Stomach (tissue), 4 donors: ENCODE results near the gene GJB1.

ENCODE experiments used
- POLR2A ChIP-seq, 4 donors: fragments of 450-650 bp; IDR thresholded peaks; one replicate each; pipeline ENCODE4 v1.6.1; 2016; ENCODE audit warnings: antibody characterized with exemption in 4 of 4, control low read depth in 2 of 4, mild to moderate bottlenecking in 1 of 4, moderate library complexity in 1 of 4
- TF ChIP-seq, protein P1 (sequence below), 7 experiments: fragments of 450-650 bp in 4 of 7; fragments of 200-600 bp in 3 of 7; sonication (generic) in 3 of 7; IDR thresholded peaks; one replicate each; pipeline ENCODE4 v1.5.1; 2016 to 2019; ENCODE audit warnings: antibody characterized with exemption in 7 of 7, control low read depth in 2 of 7, mild to moderate bottlenecking in 1 of 7

DNA sequence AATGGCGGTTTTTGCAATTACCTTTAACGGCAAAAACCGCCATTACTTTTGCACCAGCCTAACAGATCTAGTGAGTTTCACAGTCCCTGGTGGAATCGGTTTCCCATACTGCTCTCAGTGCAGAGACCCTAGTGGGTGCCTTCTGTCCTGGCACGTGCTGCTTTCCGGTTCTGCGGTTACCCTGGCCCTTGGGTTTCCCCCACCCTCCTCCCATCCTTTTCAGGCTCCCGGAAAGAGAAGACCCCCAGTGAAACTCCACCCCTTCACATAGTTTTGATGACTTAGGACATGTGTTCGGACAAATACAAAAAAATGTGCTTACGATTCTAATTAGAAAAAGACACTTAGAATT lies 41.5 kb upstream of the GJB1 start:
- TF ChIP-seq, protein P1, sequence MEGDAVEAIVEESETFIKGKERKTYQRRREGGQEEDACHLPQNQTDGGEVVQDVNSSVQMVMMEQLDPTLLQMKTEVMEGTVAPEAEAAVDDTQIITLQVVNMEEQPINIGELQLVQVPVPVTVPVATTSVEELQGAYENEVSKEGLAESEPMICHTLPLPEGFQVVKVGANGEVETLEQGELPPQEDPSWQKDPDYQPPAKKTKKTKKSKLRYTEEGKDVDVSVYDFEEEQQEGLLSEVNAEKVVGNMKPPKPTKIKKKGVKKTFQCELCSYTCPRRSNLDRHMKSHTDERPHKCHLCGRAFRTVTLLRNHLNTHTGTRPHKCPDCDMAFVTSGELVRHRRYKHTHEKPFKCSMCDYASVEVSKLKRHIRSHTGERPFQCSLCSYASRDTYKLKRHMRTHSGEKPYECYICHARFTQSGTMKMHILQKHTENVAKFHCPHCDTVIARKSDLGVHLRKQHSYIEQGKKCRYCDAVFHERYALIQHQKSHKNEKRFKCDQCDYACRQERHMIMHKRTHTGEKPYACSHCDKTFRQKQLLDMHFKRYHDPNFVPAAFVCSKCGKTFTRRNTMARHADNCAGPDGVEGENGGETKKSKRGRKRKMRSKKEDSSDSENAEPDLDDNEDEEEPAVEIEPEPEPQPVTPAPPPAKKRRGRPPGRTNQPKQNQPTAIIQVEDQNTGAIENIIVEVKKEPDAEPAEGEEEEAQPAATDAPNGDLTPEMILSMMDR (IDR thresholded peaks at IDR 0.05), result no peak
- no peak for TF ChIP-seq POLR2A (IDR thresholded peaks at IDR 0.05)
